G401.6 (cell line): Measurements from ENCODE around the gene TCERG1L.
"Not testable (repeated sequence)": the region's sequence is repeated elsewhere in the genome, so short reads cannot be mapped to it uniquely, and the experiment has no call there.

Experiments used
- FAIRE-seq: peaks from 2 replicates; lab custom pipeline; 2012; peaks lifted over from hg19 to GRCh38; lab: Jason Lieb, UNC

TCERG1L gene

GRCh38 chr10:131247873-131248272 is 63.6 kb downstream of the TCERG1L start:
- no peak for FAIRE-seq

GRCh38 chr10:131246775-131247174 is 64.7 kb downstream of the TCERG1L start:
- no peak for FAIRE-seq

GRCh38 chr10:131246089-131246488 is 65.4 kb downstream of the TCERG1L start:
- FAIRE-seq: no peak

- FAIRE-seq: no peak
Observed at GRCh38 chr10:131245475-131246059, 66.0 kb downstream of the TCERG1L start.

GRCh38 chr10:131244836-131245235 is 66.7 kb downstream of the TCERG1L start:
- no peak for FAIRE-seq

GRCh38 chr10:131243076-131243475 is 68.4 kb downstream of the TCERG1L start:
- FAIRE-seq: no peak

- FAIRE-seq: no peak
Observed at GRCh38 chr10:131242007-131242406, 69.5 kb downstream of the TCERG1L start.

- FAIRE-seq: no peak
Observed at GRCh38 chr10:131240691-131241090, 70.8 kb downstream of the TCERG1L start.

GRCh38 chr10:131239926-131240325 is 71.6 kb downstream of the TCERG1L start:
- no peak for FAIRE-seq

GRCh38 chr10:131239450-131239849 is 72.1 kb downstream of the TCERG1L start:
- no peak for FAIRE-seq

- no peak for FAIRE-seq
Observed at GRCh38 chr10:131238669-131239280, 72.7 kb downstream of the TCERG1L start.

GRCh38 chr10:131237991-131238651 is 73.4 kb downstream of the TCERG1L start:
- FAIRE-seq: no peak

GRCh38 chr10:131234606-131235005 is 76.9 kb downstream of the TCERG1L start:
- not testable (repeated sequence) for FAIRE-seq

- no peak for FAIRE-seq
Observed at GRCh38 chr10:131233611-131234258, 77.8 kb downstream of the TCERG1L start.

- FAIRE-seq: no peak
Observed at GRCh38 chr10:131231965-131232541, 79.5 kb downstream of the TCERG1L start.

- no peak for FAIRE-seq
Observed at GRCh38 chr10:131231323-131231964, 80.1 kb downstream of the TCERG1L start.

- FAIRE-seq: no peak
Observed at GRCh38 chr10:131230641-131231322, 80.7 kb downstream of the TCERG1L start.

- no peak for FAIRE-seq
Observed at GRCh38 chr10:131230166-131230565, 81.4 kb downstream of the TCERG1L start.

- no peak for FAIRE-seq
Observed at GRCh38 chr10:131227163-131227740, 84.3 kb downstream of the TCERG1L start.

GRCh38 chr10:131226446-131227162 is 84.9 kb downstream of the TCERG1L start:
- FAIRE-seq: no peak

GRCh38 chr10:131224106-131224505 is 87.4 kb downstream of the TCERG1L start:
- FAIRE-seq: no peak
